Muscle of arm (tissue), 12 donors: Measurements from ENCODE around the gene DHX57. TPM values are rescaled to one million over a fixed set of nuclear protein-coding genes. Genes with fewer than 3 reads are reported as not detected.

Experiments used
- DNase-seq: peaks from one replicate; pipeline ENCODE4 v3.0.0-alpha.2; 2013
- polyA plus RNA-seq, 12 donors: library from polyadenylated mRNA; unstranded; fragments of 120-200 nt; gene quantifications; one replicate each; pipeline ENCODE4 v1.2.1, GENCODE V29; 2013; ENCODE audit not compliant: insufficient read length in 12 of 12

Gene DHX57
- polyA plus RNA-seq, 12 donors = 16.5 to 44.3 (median 22.5) TPM; not detected in 1

GRCh38 chr2:38751596-38752410, 123.9 kb downstream of the DHX57 start:
- no peak for DNase-seq

DNA sequence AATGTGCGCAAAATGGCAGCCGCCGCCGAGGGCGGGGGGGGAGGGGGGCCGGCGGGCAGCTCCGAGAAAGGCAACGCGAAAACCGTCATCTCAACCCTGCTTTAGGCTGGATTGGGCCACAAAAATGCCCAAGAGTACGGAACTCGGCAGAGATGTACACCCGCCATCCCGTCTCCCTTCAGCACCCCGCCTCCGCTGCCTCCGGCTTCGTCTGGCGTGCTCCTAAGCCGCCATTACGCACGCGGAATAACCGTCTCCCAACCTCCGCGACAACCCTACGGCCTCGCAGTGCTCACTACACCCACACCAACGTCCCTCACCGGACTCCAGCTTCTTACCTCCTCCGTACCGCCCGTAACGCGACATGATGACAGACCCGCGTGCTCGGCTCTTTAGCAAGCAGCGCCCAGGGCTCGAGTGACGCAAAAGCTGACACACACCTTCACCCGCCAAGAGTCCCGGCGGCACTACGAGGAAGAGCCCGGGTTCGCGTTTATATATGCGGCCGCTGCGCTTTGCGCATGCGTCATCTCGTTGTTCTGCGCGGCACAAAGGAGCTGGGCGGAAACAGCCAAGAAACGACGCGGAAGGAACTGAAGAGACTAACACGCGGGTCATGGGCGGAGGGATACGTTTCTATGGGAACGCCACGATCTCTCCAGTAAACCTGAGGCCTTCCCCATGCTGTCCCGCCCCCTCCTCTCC, 124.7 kb downstream of the DHX57 start, which contains the start of gene SRSF7:
Gene SRSF7, minus strand, starts transcription at position 471 of the 705 bp plus-strand sequence. Its CDS starts 105 bp downstream, at position 366.
- DNase-seq = peak; percentile 100

DNA sequence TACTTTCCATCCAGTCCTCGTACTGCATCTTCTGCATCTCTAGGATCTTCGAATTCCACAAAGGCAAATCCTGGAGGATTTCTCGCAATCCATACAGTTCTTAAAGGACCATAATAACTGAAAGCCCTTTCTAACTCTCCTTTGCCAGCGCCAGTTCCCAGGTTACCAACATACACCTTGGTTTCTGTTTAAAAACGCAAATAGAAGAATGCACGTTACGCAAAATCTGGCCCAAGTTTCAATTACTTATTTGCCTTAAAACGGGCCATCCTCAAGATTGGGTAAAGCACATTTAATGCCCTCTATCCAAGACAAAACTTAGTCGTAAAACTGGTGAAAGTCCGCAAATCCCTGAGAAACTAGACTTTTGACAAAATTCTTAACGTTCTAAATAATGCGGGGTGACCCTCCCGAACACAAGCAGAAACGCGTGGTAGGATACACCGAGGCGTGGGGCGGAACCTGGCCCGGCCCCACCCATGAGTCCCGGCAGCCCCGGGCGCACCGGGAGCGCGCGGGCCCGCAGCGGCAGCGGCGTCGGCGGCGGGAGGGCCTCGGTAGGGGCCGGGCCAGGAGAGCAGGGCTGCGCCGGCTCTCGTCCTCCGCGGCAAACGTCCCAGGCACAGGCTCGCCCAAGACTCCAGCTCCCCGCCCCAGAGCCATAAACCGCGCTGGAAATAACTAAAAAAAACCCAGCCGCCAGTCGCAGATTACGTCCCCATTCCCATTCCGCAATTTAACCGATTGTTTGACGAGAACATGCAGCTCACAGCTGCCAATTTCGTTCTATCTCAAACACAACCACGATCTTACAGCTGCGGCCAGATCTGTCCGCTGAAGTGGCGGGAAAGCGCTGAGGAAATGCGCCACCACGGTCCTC, 125.5 kb downstream of the DHX57 start:
- no peak for DNase-seq

GRCh38 chr2:38748943-38749804, 126.6 kb downstream of the DHX57 start:
- DNase-seq = no peak

GRCh38 chr2:38748391-38748790, 127.3 kb downstream of the DHX57 start:
- no peak for DNase-seq

- no peak for DNase-seq
Measured at GRCh38 chr2:38747819-38748218, 127.9 kb downstream of the DHX57 start.

Other genes starting within 250 kb of the DHX57 start
- gene GALM, start 209.8 kb downstream of the DHX57 start, polyA plus RNA-seq = 10 to 100 TPM in 9 of 12 donors, 1 to 10 TPM in 2, not detected in 1; 8.9 to 18.4 (median 12.4) TPM
- gene SRSF7, start 124.6 kb downstream of the DHX57 start, polyA plus RNA-seq = 100 to 1,000 TPM in 8 of 12 donors, 10 to 100 TPM in 3, not detected in 1; 87.4 to 148 (median 125) TPM
- gene GEMIN6, start 97.7 kb downstream of the DHX57 start, polyA plus RNA-seq = 10 to 100 TPM in 11 of 12 donors, not detected in 1; 10.1 to 17.2 (median 15.3) TPM
- gene MORN2, start within 50 bp of the DHX57 start, polyA plus RNA-seq = 10 to 100 TPM in 9 of 12 donors, 1 to 10 TPM in 1, not detected in 2; 9.2 to 21.1 (median 13.8) TPM
- gene ARHGEF33, start 13.9 kb upstream of the DHX57 start, polyA plus RNA-seq = 1 to 10 TPM in 6 of 12 donors, under 1 TPM in 4, not detected in 2; 0.81 to 1.9 (median 1.2) TPM
- gene SOS1, start 245.1 kb upstream of the DHX57 start, polyA plus RNA-seq = 10 to 100 TPM in 11 of 12 donors, not detected in 1; 26.0 to 71.0 (median 34.0) TPM